ENCODE data around the gene IQCK. TPM values are rescaled to one million over a fixed set of nuclear protein-coding genes. Genes with fewer than 3 reads are reported as not detected.

IQCK gene
- total and polyA plus RNA-seq, 3 donors from 2014 or later: 77.8 to 102 (median 91.3) TPM

DNA sequence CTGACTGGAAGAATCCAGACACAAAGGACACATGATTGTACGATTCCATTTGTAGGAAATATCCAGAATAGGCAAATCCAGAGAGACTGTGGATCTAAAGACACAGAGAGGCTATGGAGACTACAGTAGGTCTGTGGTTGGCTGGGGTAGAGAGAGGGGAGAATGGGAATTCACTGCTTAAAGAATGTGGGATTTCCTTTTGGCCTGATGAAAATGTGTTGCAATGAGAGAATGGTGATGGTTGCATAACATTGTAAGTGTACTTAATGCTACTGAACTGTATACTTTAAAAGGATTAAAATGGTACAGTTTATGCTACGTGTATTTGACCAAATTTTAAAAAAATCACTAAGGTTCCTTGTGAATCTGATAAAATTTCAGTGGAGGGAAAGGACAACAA lies 104.5 kb downstream of the IQCK start:
- Histone ChIP-seq H3K9me3 (no peaks in the 10 kb centered on the region), H3K27ac (no peak overlapping the region), H3K4me1 (no peaks in the 10 kb centered on the region), H3K4me3 (no peak overlapping the region), H3K36me3 (ENCODE audit: low read depth, missing control alignments) (no peaks in the 10 kb centered on the region), H3K27me3 (no peaks in the 10 kb centered on the region)
- intact Hi-C loops (cut with DNase I; ENCODE audit: low total_unique reads): no loop called here
- TF ChIP-seq POLR2A (IDR thresholded peaks at IDR 0.05): no peak
- TF ChIP-seq, protein P1, sequence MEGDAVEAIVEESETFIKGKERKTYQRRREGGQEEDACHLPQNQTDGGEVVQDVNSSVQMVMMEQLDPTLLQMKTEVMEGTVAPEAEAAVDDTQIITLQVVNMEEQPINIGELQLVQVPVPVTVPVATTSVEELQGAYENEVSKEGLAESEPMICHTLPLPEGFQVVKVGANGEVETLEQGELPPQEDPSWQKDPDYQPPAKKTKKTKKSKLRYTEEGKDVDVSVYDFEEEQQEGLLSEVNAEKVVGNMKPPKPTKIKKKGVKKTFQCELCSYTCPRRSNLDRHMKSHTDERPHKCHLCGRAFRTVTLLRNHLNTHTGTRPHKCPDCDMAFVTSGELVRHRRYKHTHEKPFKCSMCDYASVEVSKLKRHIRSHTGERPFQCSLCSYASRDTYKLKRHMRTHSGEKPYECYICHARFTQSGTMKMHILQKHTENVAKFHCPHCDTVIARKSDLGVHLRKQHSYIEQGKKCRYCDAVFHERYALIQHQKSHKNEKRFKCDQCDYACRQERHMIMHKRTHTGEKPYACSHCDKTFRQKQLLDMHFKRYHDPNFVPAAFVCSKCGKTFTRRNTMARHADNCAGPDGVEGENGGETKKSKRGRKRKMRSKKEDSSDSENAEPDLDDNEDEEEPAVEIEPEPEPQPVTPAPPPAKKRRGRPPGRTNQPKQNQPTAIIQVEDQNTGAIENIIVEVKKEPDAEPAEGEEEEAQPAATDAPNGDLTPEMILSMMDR (IDR thresholded peaks at IDR 0.05): no peak
- DNase-seq: no peak
- WGBS, 2 donors: 91 to 92% methylated on average over 2 of the region's 2 CpGs

DNA sequence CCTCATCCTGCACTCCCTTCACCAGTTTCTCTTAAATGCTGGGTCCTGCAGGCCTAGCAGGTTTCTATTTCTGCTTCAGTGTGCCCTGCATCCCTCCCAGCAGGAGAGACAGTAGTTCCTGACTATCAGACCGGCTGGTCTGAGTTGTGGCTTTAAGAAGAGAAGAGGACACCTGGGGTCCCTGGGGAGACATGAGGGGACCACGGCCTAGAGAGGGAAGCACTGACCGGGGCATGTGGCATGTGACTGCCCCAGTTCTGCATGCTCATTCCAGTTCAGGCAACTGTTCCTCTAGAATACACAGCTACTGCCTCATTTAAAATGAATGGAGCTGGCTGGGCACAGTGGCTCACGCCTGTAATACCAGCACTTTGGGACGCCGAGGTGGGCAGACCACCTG lies 105.3 kb downstream of the IQCK start:
- Histone ChIP-seq H3K9me3 (no peaks in the 10 kb centered on the region), H3K4me1 (no peaks in the 10 kb centered on the region), H3K27me3 (no peaks in the 10 kb centered on the region), H3K4me3 (no peak overlapping the region), H3K27ac (no peak overlapping the region), H3K36me3 (ENCODE audit: low read depth, missing control alignments) (no peaks in the 10 kb centered on the region)
- DNase-seq: no peak
- 91 to 92% methylated on average over 4 to 6 of the region's 6 CpGs for WGBS, 2 donors
- TF ChIP-seq, protein P1 (IDR thresholded peaks at IDR 0.05): no peak
- TF ChIP-seq POLR2A (IDR thresholded peaks at IDR 0.05): no peak
- intact Hi-C loops (cut with DNase I; ENCODE audit: low total_unique reads): no loop called here

DNA sequence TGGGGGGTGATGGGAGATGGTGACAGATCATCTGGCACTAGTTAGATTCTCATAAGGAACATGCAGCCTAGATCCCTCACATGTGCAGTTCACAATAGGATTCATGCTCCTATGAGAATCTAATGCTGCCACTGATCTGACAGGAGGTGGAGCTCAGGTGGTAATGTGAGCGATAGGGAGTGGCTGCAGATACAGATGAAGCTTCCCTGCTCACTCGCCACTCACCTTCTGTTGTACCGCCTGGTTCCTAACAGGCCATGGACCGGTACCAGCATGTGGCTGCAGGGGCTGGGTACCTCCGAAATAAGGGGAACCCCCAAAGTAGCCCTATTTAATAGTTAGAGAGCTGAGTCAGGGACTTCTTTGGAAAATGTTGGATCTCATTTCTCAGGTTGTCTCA lies 106.1 kb downstream of the IQCK start:
- no peaks in the 10 kb centered on the region for H3K36me3 ChIP-seq (ENCODE audit: low read depth, missing control alignments)
- DNase-seq: no peak
- no peaks in the 10 kb centered on the region for H3K27me3 ChIP-seq
- intact Hi-C loops (cut with DNase I; ENCODE audit: low total_unique reads): no loop called here
- H3K4me1 ChIP-seq: no peaks in the 10 kb centered on the region
- H3K4me3 ChIP-seq: no peak overlapping the region
- no peak overlapping the region for H3K27ac ChIP-seq
- no peaks in the 10 kb centered on the region for H3K9me3 ChIP-seq
- WGBS, 2 donors: 89 to 93% methylated on average over 5 of the region's 5 CpGs
- TF ChIP-seq, protein P1 (IDR thresholded peaks at IDR 0.05): no peak
- TF ChIP-seq POLR2A (IDR thresholded peaks at IDR 0.05): no peak

DNA sequence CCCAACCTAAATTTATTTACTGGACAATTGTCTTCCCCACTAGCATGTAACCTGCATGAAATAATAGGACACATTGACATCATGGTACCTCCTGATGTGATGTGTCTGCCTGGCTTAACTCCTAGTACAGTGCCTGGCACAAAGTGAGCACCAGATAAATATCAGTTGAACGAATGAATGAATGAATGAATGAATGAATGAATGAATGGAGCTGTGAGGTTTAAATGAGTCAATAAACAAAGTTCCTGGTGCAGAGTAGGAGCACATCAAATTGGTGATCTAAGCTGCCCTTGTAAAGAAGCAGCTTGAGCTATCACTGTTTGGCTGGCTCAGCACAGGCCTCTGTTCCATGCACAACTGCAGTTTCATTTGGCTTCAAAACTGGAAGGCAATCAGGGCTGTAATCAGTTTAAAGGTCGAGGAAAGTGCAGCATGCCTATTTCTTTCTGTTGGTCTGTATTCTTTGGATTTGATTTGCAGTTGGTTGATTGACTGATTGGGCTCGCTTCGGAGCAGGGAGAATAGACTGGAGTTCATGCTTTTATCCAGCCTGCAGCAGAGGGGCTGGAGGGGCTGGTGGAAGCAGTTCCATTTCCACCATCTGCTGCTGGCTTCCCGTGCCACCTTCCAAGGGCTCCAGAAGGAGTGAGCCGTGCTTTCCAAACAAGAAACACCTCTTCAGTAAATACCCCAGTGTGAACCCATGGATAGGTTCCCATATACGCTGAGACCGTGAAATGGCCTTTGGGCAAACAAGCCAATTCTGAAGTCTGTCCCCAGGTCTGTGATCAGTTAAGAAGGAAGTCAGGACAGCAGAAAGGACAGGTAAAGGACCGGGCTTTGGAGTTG lies 112.0 kb downstream of the IQCK start:
- H3K4me1 ChIP-seq: no peaks in the 10 kb centered on the region
- DNase-seq: no peak
- no peaks in the 10 kb centered on the region for H3K9me3 ChIP-seq
- no peaks in the 10 kb centered on the region for H3K36me3 ChIP-seq (ENCODE audit: low read depth, missing control alignments)
- WGBS, 2 donors: 73 to 85% methylated on average over 9 of the region's 9 CpGs
- intact Hi-C loops (cut with DNase I; ENCODE audit: low total_unique reads): no loop called here
- H3K27me3 ChIP-seq: no peaks in the 10 kb centered on the region
- no peak for TF ChIP-seq POLR2A (IDR thresholded peaks at IDR 0.05)
- TF ChIP-seq, protein P1 (IDR thresholded peaks at IDR 0.05): no peak
- H3K27ac ChIP-seq: no peak overlapping the region
- no peak overlapping the region for H3K4me3 ChIP-seq

Data from testis (tissue), 3 donors.